Stimulated activated CD4-positive, alpha-beta T cell treated with anti-CD3 and anti-CD28 coated beads, TNF-alpha, amount 100 ng/mL, for 4 hours (primary cell): ENCODE results near the gene AMPH.

Source experiments
- DNase-seq, 3 experiments: peaks; one replicate each; pipeline ENCODE4 v3.0.0-alpha.2; 2020; ENCODE audit warnings: low read depth in 3 of 3

The AMPH gene

DNA sequence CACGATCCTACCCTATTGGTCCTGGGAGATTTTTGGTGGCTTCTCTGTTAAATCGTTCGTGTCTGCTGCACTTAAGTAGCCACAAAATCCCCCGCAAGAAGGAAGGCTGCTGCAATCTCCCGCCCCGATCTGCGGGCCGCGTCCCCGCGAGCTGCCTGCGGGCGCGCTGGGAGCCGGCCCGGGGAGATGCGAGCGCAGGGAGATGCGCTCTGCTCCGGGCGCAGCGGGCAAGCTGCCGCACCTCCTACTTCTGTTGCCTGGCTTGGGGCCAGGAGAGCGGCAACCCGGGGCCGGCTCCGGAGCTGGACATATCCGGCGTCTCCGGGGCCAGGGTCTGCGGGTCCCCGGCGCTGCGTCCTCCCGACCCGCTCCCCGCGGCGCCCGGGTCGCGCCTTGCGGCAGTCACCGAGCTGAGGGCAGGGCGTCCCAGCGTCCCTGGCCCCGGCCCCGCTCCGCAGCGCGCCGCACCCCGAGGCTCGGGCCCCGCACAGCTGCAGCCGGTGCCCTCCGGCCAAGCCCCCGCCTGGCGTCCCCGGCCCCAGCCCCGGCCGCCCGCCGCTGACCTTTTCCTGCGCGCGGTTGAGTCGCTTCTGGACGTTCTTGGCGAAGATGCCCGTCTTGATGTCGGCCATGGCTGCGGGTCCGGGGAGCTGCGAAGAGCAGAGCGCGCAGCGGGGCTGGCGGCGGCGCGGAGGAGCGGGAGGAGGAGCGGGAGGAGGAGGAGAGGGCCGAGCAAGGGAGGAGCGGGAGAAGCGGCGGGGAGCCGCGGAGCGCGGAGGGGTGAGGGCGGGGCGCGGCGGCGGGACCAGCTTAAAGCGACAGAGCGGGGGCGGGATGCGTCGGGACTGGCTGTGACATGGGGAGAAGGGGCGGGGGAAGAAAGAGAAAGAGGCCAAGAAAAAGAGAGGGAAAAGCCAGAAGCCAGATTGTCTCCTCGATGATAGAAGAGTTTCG is at the start of gene AMPH:
TSS of gene AMPH (minus strand) at position 654 of the 954 bp plus-strand sequence. CDS start at position 632, 22 bp downstream.
- DNase-seq: peak in 1 of 3 experiments; percentile 9

DNA sequence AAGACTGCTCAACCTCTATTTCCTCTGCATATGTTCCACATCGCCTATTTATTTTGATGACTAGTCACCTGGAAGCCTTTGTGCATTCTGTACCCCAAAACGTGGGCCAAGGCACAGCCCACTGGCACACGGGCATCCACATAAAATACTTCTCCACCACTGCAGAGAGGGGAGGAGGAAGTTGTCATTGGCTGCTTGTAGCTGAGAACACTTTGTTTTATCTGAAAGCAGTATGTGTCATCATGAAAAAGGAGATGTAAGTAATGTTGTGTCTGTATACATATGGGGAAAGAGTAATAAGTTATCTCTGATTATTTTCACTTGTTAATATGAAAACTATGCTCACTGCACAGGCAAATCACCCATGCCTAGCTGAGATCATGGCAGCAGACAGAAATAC is 48.2 kb upstream of the AMPH start:
- no peak for DNase-seq

DNA sequence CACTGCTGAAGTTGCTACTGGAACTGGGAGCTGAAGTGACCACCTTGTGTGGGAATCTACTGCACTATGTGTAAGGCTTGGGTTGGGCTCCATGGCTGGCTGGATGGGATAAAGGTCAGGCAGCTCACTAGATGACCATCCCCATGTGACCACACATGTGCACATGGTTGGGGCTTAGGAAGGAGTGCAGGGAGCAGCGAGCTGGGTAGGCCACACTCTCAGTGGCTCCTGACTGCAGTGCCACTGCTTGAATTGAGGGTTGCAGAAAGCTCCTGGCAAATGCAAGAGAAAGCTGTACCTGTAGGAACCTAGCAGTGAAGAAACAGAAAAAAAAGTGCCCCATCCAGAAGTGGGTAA is 47.5 kb upstream of the AMPH start:
- no peak for DNase-seq

DNA sequence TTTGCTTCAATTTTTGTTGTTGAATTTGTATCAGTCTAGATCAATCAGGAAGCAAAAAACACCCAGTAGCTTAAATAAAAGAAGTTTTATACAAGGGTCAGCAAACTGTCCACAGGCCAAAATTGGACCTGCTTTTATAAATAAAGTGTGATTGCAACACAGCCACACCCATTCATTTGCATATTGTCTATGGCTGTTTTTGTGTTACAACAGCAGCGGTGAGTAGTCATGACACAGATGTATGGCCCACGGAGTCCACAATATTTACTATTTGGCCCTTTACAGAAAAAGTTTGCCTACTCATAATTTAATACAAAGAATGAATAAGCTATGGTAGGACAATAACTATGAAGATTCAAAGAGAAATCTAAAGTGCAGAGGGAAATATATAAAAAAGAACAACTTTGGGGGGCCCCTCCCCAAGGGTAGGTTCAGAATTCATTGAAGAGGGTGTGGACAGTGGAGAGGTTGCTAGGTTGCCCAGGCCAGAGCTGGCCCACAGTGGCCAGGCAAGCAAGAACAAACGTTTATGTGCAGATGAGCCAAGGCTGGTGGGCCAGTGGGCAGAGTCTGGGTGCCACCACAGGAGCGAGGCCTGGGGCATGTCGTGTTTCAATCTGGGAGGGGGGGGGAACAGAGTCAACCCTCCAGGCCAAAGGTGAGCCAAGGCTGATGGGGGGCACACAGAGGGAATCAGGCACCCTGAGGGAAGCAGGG is 47.0 kb upstream of the AMPH start:
- DNase-seq: no peak

GRCh38 chr7:38675494-38676106 is 44.4 kb upstream of the AMPH start:
- no peak for DNase-seq

DNA sequence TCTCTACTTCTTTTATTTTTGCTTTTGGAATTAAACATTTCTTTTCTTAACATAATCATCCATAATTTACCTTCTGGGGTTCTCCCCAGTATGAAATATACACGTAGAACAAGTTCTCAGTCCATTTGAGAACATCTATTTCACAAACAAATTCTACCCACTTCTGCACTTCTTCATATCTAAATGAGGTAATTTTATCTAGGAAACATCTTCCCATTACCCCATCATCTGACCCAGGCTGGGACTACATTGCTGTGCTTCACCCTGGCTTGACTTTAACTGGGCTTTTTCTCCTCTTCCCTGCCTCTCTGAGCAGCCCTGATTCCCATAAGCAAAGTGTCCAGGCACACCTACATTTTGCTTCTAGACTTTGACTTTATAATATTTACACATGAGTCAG is 43.3 kb upstream of the AMPH start:
- DNase-seq: no peak

GRCh38 chr7:38673795-38674194 is 42.6 kb upstream of the AMPH start:
- DNase-seq: no peak

- DNase-seq: no peak
Measured at GRCh38 chr7:38671911-38672905, 41.0 kb upstream of the AMPH start.

GRCh38 chr7:38669965-38670520 is 38.9 kb upstream of the AMPH start:
- DNase-seq: no peak

- DNase-seq: no peak
Measured at GRCh38 chr7:38664972-38665371, 33.8 kb upstream of the AMPH start.

DNA sequence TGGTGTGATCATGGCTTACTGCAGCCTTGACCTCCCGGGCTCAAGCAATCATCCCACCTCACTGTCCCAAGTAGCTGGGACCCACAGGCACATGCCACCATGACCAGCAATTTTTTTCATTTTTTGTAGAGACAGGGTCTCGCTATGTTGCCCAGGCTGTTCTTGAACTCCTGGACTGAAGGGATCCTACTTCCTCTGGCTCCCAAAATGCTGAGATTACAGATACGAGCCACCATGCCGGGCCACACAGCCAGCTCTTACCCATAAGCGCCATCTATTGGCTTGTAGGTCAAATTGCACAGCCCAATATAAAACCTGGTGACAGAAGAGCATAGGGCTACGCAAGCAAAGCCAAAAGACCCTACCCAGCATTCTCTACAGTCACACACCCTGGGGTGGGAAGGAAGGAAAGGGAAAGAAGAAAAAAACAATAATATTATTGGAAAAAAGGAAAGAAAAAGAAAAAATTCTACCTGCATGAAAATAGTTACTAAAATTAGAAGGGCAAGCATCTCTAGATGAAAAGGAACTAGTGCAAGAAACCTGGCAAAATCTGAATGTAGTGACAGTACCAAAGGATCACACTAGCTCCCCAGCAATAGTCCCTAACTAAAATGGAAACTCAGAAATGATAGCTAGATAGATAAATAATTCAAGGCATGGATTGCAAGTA is 29.4 kb upstream of the AMPH start:
- DNase-seq: no peak

GRCh38 chr7:38659931-38660330 is 28.8 kb upstream of the AMPH start:
- DNase-seq: no peak

- DNase-seq: no peak
Measured at GRCh38 chr7:38658921-38659320, 27.7 kb upstream of the AMPH start.

DNA sequence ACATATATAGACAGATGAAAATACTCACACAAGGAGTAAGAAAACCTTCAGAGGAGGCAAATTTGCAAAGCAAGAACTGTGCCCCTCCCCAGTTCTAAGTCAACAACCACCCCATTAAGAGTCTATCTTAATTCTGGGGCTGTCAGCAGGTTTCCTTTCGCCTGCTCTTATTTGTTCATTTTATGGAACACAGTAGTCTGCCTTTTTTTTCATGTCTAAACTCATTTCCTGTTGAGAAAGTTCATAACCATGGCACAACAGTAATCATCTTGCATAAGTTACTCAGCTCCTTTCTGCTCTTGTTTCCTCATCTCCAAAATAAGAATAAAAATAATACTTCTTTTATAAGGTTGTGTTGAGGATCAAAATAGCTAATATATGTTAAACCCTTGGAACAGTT is 25.8 kb upstream of the AMPH start:
- DNase-seq: no peak

- no peak for DNase-seq
Measured at GRCh38 chr7:38655833-38656774, 24.9 kb upstream of the AMPH start.

DNA sequence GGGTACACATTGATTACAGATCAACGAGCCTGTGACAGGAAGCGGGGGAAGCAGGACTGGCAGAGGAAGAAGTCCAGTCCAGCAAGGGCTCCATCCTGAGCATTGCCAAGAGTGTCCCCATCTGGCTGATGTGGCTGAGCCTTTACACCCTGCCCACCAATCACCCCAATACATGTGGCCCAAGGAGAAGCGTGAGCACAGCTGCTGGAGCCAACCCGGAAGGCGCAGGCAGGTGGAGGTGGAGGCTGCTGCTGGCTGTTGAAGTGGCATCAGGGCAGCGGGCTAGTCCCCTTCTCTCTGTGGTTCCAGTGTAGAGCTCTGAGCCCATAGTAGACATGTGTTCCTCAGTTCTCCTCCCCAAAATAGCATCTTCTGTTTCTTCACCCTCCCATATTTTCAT is 6.8 kb upstream of the AMPH start:
- DNase-seq: no peak

DNA sequence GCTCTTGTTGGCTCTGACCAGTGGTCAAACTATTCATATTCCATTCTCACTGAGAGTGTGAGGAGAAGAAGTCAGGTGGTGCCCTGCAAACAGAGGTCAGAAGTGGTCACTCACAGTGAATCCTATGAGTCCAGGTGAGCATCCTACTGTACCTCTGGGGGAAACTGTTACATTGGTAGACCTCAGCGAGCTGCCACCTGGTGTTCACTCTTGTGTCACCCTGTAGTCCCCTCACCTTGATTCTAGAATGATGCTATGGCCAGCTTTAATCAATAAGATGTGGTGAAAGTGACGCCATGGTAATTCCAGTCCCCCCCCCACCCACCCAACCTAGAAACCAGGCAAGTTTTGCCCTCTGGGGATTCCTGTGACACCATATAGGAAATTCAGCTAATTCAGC is 1.2 kb upstream of the AMPH start:
- no peak for DNase-seq

GRCh38 chr7:38629651-38630510 is 1.3 kb downstream of the AMPH start:
- DNase-seq: no peak
